Heart left ventricle (tissue), 13 donors: ENCODE results near the gene IL24.

Experiments
- POLR2A ChIP-seq, 2 donors: fragments of 450-650 bp; IDR thresholded peaks; one replicate each; pipeline ENCODE4 v1.6.1; 2017; ENCODE audit warnings: antibody characterized with exemption in 2 of 2, mild to moderate bottlenecking in 2 of 2, moderate library complexity in 2 of 2
- TF ChIP-seq, protein P1 (sequence below), 12 donors: fragments of 200-600 bp; sonication (generic) in 4 of 12; IDR thresholded peaks; one replicate each; pipeline versions ENCODE4 v1.5.0 to v1.8.0; 2018 to 2022; ENCODE audit warnings: antibody characterized with exemption in 12 of 12, mild to moderate bottlenecking in 5 of 12
- donor health status: ischemic (EF 13 %, LVEDD 7.1; RV severe dilation, severe dysfunction).
- donor health status: DM: no; HTN: yes; CAD: no.
- donor health status: DM: no; HTN: no; CAD: no.
- donor health status: ischemic (EF 25% LVEDD 6.9; RV normal size, moderate dysfunction).
- donor health status: ischemic (EF 25% LVEDD 5.7; RV mildly dilated, moderate dysfunction).
- donor health status: ischemic (EF 35%, LVEDD 5.7; RV mildly dilated, moderate dysfunction).
- donor health status: nonischemic (EF 11% LVEDD 7.7; RV severe dilation, severe dysfunction).
- donor health status: DM: yes; HTN: yes; CAD: no.
- donor health status: PGD.
- donor health status: ischemic (EF 29% LVEDD 5.4; RV normal size, mild dysfunction).
- donor health status: nonischemic (EF 23%, LVEDD 6.1; RV moderate dilation, normal function).

DNA sequence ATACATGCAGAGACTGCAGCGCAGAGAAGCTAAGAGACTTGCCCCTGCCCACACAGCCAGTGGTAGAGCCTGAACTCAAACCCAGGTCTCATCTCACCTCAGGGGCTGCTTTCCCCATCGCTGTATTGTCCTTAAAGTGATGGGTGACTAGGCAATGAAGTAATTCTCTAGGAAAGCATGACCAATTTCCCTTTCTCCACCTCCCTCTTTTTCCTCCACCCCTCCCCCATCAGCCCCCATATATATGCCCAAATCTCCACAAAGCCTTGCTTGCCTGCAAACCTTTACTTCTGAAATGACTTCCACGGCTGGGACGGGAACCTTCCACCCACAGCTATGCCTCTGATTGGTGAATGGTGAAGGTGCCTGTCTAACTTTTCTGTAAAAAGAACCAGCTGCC is at the start of gene IL24:
- TF ChIP-seq, protein P1, sequence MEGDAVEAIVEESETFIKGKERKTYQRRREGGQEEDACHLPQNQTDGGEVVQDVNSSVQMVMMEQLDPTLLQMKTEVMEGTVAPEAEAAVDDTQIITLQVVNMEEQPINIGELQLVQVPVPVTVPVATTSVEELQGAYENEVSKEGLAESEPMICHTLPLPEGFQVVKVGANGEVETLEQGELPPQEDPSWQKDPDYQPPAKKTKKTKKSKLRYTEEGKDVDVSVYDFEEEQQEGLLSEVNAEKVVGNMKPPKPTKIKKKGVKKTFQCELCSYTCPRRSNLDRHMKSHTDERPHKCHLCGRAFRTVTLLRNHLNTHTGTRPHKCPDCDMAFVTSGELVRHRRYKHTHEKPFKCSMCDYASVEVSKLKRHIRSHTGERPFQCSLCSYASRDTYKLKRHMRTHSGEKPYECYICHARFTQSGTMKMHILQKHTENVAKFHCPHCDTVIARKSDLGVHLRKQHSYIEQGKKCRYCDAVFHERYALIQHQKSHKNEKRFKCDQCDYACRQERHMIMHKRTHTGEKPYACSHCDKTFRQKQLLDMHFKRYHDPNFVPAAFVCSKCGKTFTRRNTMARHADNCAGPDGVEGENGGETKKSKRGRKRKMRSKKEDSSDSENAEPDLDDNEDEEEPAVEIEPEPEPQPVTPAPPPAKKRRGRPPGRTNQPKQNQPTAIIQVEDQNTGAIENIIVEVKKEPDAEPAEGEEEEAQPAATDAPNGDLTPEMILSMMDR (IDR thresholded peaks at IDR 0.05): no peak
- no peak for TF ChIP-seq POLR2A (IDR thresholded peaks at IDR 0.05)
